Duodenal mucosa (tissue), 2 donors: Measurements from ENCODE around the gene TFDP1.

Experiments
- H3K27ac ChIP-seq: one replicate; pipeline ENCODE4 v1.7.0; 2013; ENCODE audit warnings: low read depth, low read length
- H3K27me3 ChIP-seq, 2 donors: one replicate each; pipeline ENCODE4 v1.7.0; 2013; ENCODE audit warnings: low read length in 2 of 2, control low read depth in 1 of 2; ENCODE audit not compliant: insufficient read depth in 2 of 2, control insufficient read depth in 1 of 2
- H3K36me3 ChIP-seq, 2 donors: one replicate each; pipeline ENCODE4 v1.7.0; 2013; ENCODE audit warnings: low read length in 2 of 2, control low read depth in 1 of 2; ENCODE audit not compliant: insufficient read depth in 2 of 2, control insufficient read depth in 1 of 2
- H3K4me1 ChIP-seq, 2 donors: one replicate each; pipeline ENCODE4 v1.7.0; 2013; ENCODE audit warnings: low read length in 2 of 2, control low read depth in 1 of 2; ENCODE audit not compliant: insufficient read depth in 2 of 2, control insufficient read depth in 1 of 2
- H3K4me3 ChIP-seq, 2 donors: one replicate each; pipeline ENCODE4 v1.7.0; 2013; ENCODE audit warnings: low read length in 2 of 2, low read depth in 1 of 2
- H3K9ac ChIP-seq, 2 donors: one replicate each; pipeline ENCODE4 v1.7.0; 2013; ENCODE audit warnings: low read length in 2 of 2, low read depth in 1 of 2
- H3K9me3 ChIP-seq, 2 donors: one replicate each; pipeline ENCODE4 v1.7.0; 2013; ENCODE audit warnings: low read length in 2 of 2, control low read depth in 1 of 2; ENCODE audit not compliant: control insufficient read depth in 1 of 2

Gene TFDP1

GRCh38 chr13:113654591-113655345 lies 70.2 kb downstream of the TFDP1 start:
- Histone ChIP-seq H3K36me3 (no peaks in the 10 kb centered on the region), H3K27me3 (no peaks in the 10 kb centered on the region), H3K27ac (no peak overlapping the region)

GRCh38 chr13:113655346-113656002 lies 70.9 kb downstream of the TFDP1 start:
- Histone ChIP-seq H3K36me3 (no peaks in the 10 kb centered on the region), H3K27ac (no peak overlapping the region), H3K4me1 (peaks cover 0 to 6% of the 10 kb centered on the region in 2 donors), H3K9ac (no peak overlapping the region), H3K9me3 (no peaks in the 10 kb centered on the region), H3K27me3 (no peaks in the 10 kb centered on the region), H3K4me3 (no peak overlapping the region)

More at GRCh38 chr13:113654591-113655345, 70.2 kb downstream of the TFDP1 start:
- no peaks in the 10 kb centered on the region for H3K9me3 ChIP-seq
- no peak overlapping the region for H3K4me3 ChIP-seq
- H3K4me1 ChIP-seq = peaks cover 0 to 6% of the 10 kb centered on the region in 2 donors
- no peak overlapping the region for H3K9ac ChIP-seq

- Histone ChIP-seq H3K4me3 (no peak overlapping the region), H3K9ac (no peak overlapping the region), H3K4me1 (peaks cover 0 to 6% of the 10 kb centered on the region in 2 donors), H3K27me3 (no peaks in the 10 kb centered on the region), H3K36me3 (no peaks in the 10 kb centered on the region), H3K27ac (no peak overlapping the region), H3K9me3 (peaks cover 0 to 4% of the 10 kb centered on the region in 2 donors)
These were observed 71.5 kb downstream of the TFDP1 start for GRCh38 chr13:113656003-113656588.

- H3K4me1 ChIP-seq = peaks cover 0 to 6% of the 10 kb centered on the region in 2 donors
- H3K4me3 ChIP-seq = no peak overlapping the region
- H3K9ac ChIP-seq = no peak overlapping the region
- no peaks in the 10 kb centered on the region for H3K27me3 ChIP-seq
- H3K36me3 ChIP-seq = no peaks in the 10 kb centered on the region
- H3K27ac ChIP-seq = no peak overlapping the region
- H3K9me3 ChIP-seq = peaks cover 0 to 7% of the 10 kb centered on the region in 2 donors
These were observed 72.5 kb downstream of the TFDP1 start for GRCh38 chr13:113656831-113657671.

- H3K27ac ChIP-seq = no peak within 1 kb of the TSS
- no peak within 1 kb of the TSS for H3K4me3 ChIP-seq
These were observed 73.5 kb downstream of the TFDP1 start, which contains the start of gene ATP4B for GRCh38 chr13:113657851-113658741. Gene ATP4B, minus strand, starts transcription at chr13:113658198. Its CDS starts 54 bp downstream, at chr13:113658144.

GRCh38 chr13:113658836-113659235 lies 74.3 kb downstream of the TFDP1 start:
- no peaks in the 10 kb centered on the region for H3K36me3 ChIP-seq

More at GRCh38 chr13:113657851-113658741, 73.5 kb downstream of the TFDP1 start, which contains the start of gene ATP4B:
- H3K9me3 ChIP-seq = peaks cover 0 to 7% of the 10 kb centered on the region in 2 donors
- peaks cover 0 to 6% of the 10 kb centered on the region in 2 donors for H3K4me1 ChIP-seq
- no peak within 1 kb of the TSS for H3K9ac ChIP-seq
- no peaks in the 10 kb centered on the region for H3K36me3 ChIP-seq
- H3K27me3 ChIP-seq = no peaks in the 10 kb centered on the region

GRCh38 chr13:113659337-113659736 lies 74.8 kb downstream of the TFDP1 start:
- Histone ChIP-seq H3K27me3 (no peaks in the 10 kb centered on the region), H3K9me3 (peaks cover 0 to 7% of the 10 kb centered on the region in 2 donors), H3K9ac (no peak overlapping the region), H3K4me1 (peaks cover 0 to 6% of the 10 kb centered on the region in 2 donors), H3K27ac (no peak overlapping the region), H3K4me3 (no peak overlapping the region), H3K36me3 (no peaks in the 10 kb centered on the region)

More at GRCh38 chr13:113658836-113659235, 74.3 kb downstream of the TFDP1 start:
- Histone ChIP-seq H3K9ac (no peak overlapping the region), H3K27ac (no peak overlapping the region), H3K4me3 (no peak overlapping the region), H3K4me1 (peaks cover 0 to 6% of the 10 kb centered on the region in 2 donors), H3K9me3 (peaks cover 0 to 7% of the 10 kb centered on the region in 2 donors), H3K27me3 (no peaks in the 10 kb centered on the region)

GRCh38 chr13:113660066-113660465 lies 75.5 kb downstream of the TFDP1 start:
- H3K27me3 ChIP-seq = no peaks in the 10 kb centered on the region

GRCh38 chr13:113661509-113661908 lies 77.0 kb downstream of the TFDP1 start:
- Histone ChIP-seq H3K4me3 (no peak overlapping the region), H3K9me3 (peaks cover 0 to 7% of the 10 kb centered on the region in 2 donors), H3K27me3 (no peaks in the 10 kb centered on the region), H3K36me3 (no peaks in the 10 kb centered on the region), H3K9ac (no peak overlapping the region), H3K27ac (no peak overlapping the region), H3K4me1 (peaks cover 0 to 11% of the 10 kb centered on the region in 2 donors)

More at GRCh38 chr13:113660066-113660465, 75.5 kb downstream of the TFDP1 start:
- Histone ChIP-seq H3K27ac (no peak overlapping the region), H3K9ac (no peak overlapping the region), H3K36me3 (no peaks in the 10 kb centered on the region), H3K9me3 (peaks cover 0 to 7% of the 10 kb centered on the region in 2 donors), H3K4me1 (peaks cover 0 to 11% of the 10 kb centered on the region in 2 donors), H3K4me3 (no peak overlapping the region)
